ENCODE measurements around the gene PABPC5.

The PABPC5 gene

GRCh38 chrX:91434351-91435168 is at the start of gene PABPC5:
PABPC5 (plus strand) TSS chrX:91434839; CDS start chrX:91435578, 739 bp downstream.
- DNase-seq (ENCODE audit: low read depth) = no peak

DNA sequence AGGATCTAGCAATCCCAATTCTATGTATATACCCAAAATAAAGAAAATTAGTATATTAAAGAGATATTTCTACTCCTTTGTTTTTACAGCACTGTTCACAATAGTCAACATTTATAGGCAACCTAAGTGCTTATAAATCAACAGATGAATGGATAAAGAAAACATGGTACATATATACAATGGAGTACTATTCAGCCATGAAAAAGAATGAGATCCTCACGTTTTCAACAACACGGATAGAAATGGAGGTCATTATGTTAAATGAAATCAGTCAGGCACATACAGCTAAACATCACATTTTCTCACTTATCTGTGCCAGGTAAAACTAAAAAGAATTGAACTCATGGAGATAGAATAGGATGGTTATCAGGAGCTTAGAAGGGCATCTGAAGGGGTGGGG is 45.6 kb upstream of the PABPC5 start:
- DNase-seq (ENCODE audit: low read depth) = no peak

DNA sequence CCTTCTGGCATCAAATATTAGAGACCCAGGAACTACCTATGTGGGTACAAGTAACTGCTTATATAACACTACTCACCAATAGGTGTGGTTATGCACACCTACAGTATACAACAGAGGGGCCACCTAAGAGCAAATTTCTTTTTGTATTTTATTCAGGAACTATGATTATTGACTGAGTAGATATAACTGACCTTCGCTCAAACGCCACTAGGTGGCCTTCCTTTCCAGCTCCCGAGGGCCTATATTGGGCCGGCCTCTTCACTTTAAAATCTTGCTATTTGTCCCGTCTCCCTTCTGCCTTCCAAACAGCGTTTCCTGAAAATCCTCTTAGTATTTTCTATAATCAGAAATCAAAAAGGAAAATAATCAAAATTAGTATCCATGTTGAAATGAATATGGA is 19.9 kb upstream of the PABPC5 start:
- DNase-seq (ENCODE audit: low read depth) = no peak

- no peak for DNase-seq (ENCODE audit: low read depth)
Observed at GRCh38 chrX:91435395-91435794, 756 bp downstream of the PABPC5 start.

Data from activated T-helper 1 cell treated with Interleukin-2 at 50 U/mL for 16 hours (primary cell).